Activated T-helper 1 cell treated with anti-CD3 and anti-CD28 coated beads, Interleukin-2, amount 50 U/mL, for 16 hours (primary cell): ENCODE measurements around the gene RYR3.

Experiments used
- DNase-seq, 2 donors: peaks; one replicate each; pipeline ENCODE4 v3.0.0-alpha.2; 2020; ENCODE audit warnings: low read depth in 1 of 2, low spot score in 1 of 2

The RYR3 gene

GRCh38 chr15:33639456-33639855, 328.7 kb downstream of the RYR3 start:
- no peak for DNase-seq

GRCh38 chr15:33639978-33640377, 329.2 kb downstream of the RYR3 start:
- DNase-seq: no peak

GRCh38 chr15:33641069-33641468, 330.3 kb downstream of the RYR3 start:
- no peak for DNase-seq

- no peak for DNase-seq
Observed at GRCh38 chr15:33644304-33644703, 333.5 kb downstream of the RYR3 start.

GRCh38 chr15:33646744-33647143, 336.0 kb downstream of the RYR3 start:
- no peak for DNase-seq

- no peak for DNase-seq
Observed at GRCh38 chr15:33649217-33649933, 338.6 kb downstream of the RYR3 start.

- no peak for DNase-seq
Observed at GRCh38 chr15:33654860-33655259, 344.1 kb downstream of the RYR3 start.

GRCh38 chr15:33655488-33655887, 344.7 kb downstream of the RYR3 start:
- no peak for DNase-seq

- no peak for DNase-seq
Observed at GRCh38 chr15:33656168-33656567, 345.4 kb downstream of the RYR3 start.

- no peak for DNase-seq
Observed at GRCh38 chr15:33660151-33660550, 349.4 kb downstream of the RYR3 start.

- no peak for DNase-seq
Observed at GRCh38 chr15:33662014-33662413, 351.2 kb downstream of the RYR3 start.

- no peak for DNase-seq
Observed at GRCh38 chr15:33664947-33665346, 354.2 kb downstream of the RYR3 start.

- no peak for DNase-seq
Observed at GRCh38 chr15:33670567-33670966, 359.8 kb downstream of the RYR3 start.

- DNase-seq: no peak
Observed at GRCh38 chr15:33671456-33671855, 360.7 kb downstream of the RYR3 start.

- DNase-seq: no peak
Observed at GRCh38 chr15:33675246-33675645, 364.5 kb downstream of the RYR3 start.

GRCh38 chr15:33677238-33677830, 366.6 kb downstream of the RYR3 start:
- DNase-seq: no peak

- DNase-seq: no peak
Observed at GRCh38 chr15:33678176-33678575, 367.4 kb downstream of the RYR3 start.

GRCh38 chr15:33678602-33679001, 367.8 kb downstream of the RYR3 start:
- no peak for DNase-seq

- DNase-seq: no peak
Observed at GRCh38 chr15:33679061-33679460, 368.3 kb downstream of the RYR3 start.

GRCh38 chr15:33680336-33680735, 369.6 kb downstream of the RYR3 start:
- no peak for DNase-seq

GRCh38 chr15:33693166-33693800, 382.5 kb downstream of the RYR3 start:
- no peak for DNase-seq

GRCh38 chr15:33698126-33698525, 387.4 kb downstream of the RYR3 start:
- no peak for DNase-seq

- DNase-seq: no peak
Observed at GRCh38 chr15:33699145-33699544, 388.4 kb downstream of the RYR3 start.
